Measurements from ENCODE around the gene RCC1.

The RCC1 gene

GRCh38 chr1:28480308-28480707, 25.5 kb upstream of the RCC1 start:
- Histone ChIP-seq H3K27me3 (ENCODE audit: control insufficient read depth, low read length) (no peaks in the 10 kb centered on the region), H3K4me2 (ENCODE audit: low read length) (no peak overlapping the region), H3K9me3 (ENCODE audit: control insufficient read depth, insufficient read depth, low read length) (no peaks in the 10 kb centered on the region), H3K27ac (ENCODE audit: low read depth, low read length) (no peak overlapping the region), H3K4me1 (ENCODE audit: control insufficient read depth, low read length) (no peaks in the 10 kb centered on the region), H3K9me2 (replicated peaks; ENCODE audit: control insufficient read depth, low read length) (no peaks in the 10 kb centered on the region), H4K20me1 (ENCODE audit: control insufficient read depth, insufficient read depth, low read depth, low read length) (no peaks in the 10 kb centered on the region), H3K79me2 (ENCODE audit: control insufficient read depth, low read length) (no peaks in the 10 kb centered on the region), H3F3A (ENCODE audit: control insufficient read depth, insufficient read depth) (no peaks in the 10 kb centered on the region), H3K36me3 (ENCODE audit: control insufficient read depth, low read length) (peaks cover 29% of the 10 kb centered on the region), H3K4me3 (ENCODE audit: low read length) (no peak overlapping the region)
- TF ChIP-seq EZH2phosphoT487 (IDR thresholded peaks at IDR 0.05; ENCODE audit: borderline replicate concordance, low read length), result no peak
- TF ChIP-seq, protein P1, sequence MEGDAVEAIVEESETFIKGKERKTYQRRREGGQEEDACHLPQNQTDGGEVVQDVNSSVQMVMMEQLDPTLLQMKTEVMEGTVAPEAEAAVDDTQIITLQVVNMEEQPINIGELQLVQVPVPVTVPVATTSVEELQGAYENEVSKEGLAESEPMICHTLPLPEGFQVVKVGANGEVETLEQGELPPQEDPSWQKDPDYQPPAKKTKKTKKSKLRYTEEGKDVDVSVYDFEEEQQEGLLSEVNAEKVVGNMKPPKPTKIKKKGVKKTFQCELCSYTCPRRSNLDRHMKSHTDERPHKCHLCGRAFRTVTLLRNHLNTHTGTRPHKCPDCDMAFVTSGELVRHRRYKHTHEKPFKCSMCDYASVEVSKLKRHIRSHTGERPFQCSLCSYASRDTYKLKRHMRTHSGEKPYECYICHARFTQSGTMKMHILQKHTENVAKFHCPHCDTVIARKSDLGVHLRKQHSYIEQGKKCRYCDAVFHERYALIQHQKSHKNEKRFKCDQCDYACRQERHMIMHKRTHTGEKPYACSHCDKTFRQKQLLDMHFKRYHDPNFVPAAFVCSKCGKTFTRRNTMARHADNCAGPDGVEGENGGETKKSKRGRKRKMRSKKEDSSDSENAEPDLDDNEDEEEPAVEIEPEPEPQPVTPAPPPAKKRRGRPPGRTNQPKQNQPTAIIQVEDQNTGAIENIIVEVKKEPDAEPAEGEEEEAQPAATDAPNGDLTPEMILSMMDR (IDR thresholded peaks at IDR 0.05; ENCODE audit: low read depth, low read length, poor library complexity, severe bottlenecking), result no peak

DNA sequence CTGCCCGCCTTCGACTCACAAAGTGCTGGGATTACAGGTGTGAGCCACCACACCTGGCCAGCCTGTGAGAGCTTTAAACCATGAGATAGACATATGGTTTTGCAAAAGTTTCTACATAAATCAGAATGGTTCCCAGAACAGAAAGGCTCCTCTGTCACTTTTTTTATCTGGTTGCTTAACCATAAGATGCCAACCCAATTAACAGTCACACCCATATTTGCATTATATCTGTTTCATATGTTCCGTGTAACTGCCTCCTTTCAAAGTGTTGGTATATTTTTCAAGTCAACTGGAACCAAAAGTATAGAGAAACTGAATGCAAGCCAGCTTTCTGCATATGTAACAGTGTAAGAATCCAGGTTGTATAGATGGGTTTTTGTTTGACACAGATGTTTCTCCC, 23.7 kb upstream of the RCC1 start:
- Histone ChIP-seq H3K4me1 (ENCODE audit: control insufficient read depth, low read length) (no peaks in the 10 kb centered on the region), H4K20me1 (ENCODE audit: control insufficient read depth, insufficient read depth, low read depth, low read length) (no peaks in the 10 kb centered on the region), H3K4me2 (ENCODE audit: low read length) (no peak overlapping the region), H3K27ac (ENCODE audit: low read depth, low read length) (no peak overlapping the region), H3F3A (ENCODE audit: control insufficient read depth, insufficient read depth) (no peaks in the 10 kb centered on the region; the same call in 1 of the 2 replicates), H3K27me3 (ENCODE audit: control insufficient read depth, low read length) (no peaks in the 10 kb centered on the region), H3K79me2 (ENCODE audit: control insufficient read depth, low read length) (no peaks in the 10 kb centered on the region), H3K9me3 (ENCODE audit: control insufficient read depth, insufficient read depth, low read length) (no peaks in the 10 kb centered on the region), H3K9me2 (replicated peaks; ENCODE audit: control insufficient read depth, low read length) (no peaks in the 10 kb centered on the region), H3K4me3 (ENCODE audit: low read length) (no peak overlapping the region), H3K36me3 (ENCODE audit: control insufficient read depth, low read length) (peaks cover 30% of the 10 kb centered on the region)
- TF ChIP-seq, protein P1 (IDR thresholded peaks at IDR 0.05; ENCODE audit: low read depth, low read length, poor library complexity, severe bottlenecking), result no peak
- TF ChIP-seq EZH2phosphoT487 (IDR thresholded peaks at IDR 0.05; ENCODE audit: borderline replicate concordance, low read length), result no peak

GRCh38 chr1:28482702-28483101, 23.1 kb upstream of the RCC1 start:
- peaks cover 30% of the 10 kb centered on the region for H3K36me3 ChIP-seq (ENCODE audit: control insufficient read depth, low read length)
- TF ChIP-seq, protein P1 (IDR thresholded peaks at IDR 0.05; ENCODE audit: low read depth, low read length, poor library complexity, severe bottlenecking), result no peak
- no peak for TF ChIP-seq EZH2phosphoT487 (IDR thresholded peaks at IDR 0.05; ENCODE audit: borderline replicate concordance, low read length)
- no peaks in the 10 kb centered on the region for H3K9me2 ChIP-seq (replicated peaks; ENCODE audit: control insufficient read depth, low read length)
- no peaks in the 10 kb centered on the region for H3K79me2 ChIP-seq (ENCODE audit: control insufficient read depth, low read length)
- H4K20me1 ChIP-seq (ENCODE audit: control insufficient read depth, insufficient read depth, low read depth, low read length), result no peaks in the 10 kb centered on the region
- no peak overlapping the region for H3K27ac ChIP-seq (ENCODE audit: low read depth, low read length)
- H3F3A ChIP-seq (ENCODE audit: control insufficient read depth, insufficient read depth), result no peaks in the 10 kb centered on the region; the same call in 1 of the 2 replicates
- no peak overlapping the region for H3K4me2 ChIP-seq (ENCODE audit: low read length)
- no peaks in the 10 kb centered on the region for H3K27me3 ChIP-seq (ENCODE audit: control insufficient read depth, low read length)
- H3K9me3 ChIP-seq (ENCODE audit: control insufficient read depth, insufficient read depth, low read length), result no peaks in the 10 kb centered on the region
- no peaks in the 10 kb centered on the region for H3K4me1 ChIP-seq (ENCODE audit: control insufficient read depth, low read length)
- no peak overlapping the region for H3K4me3 ChIP-seq (ENCODE audit: low read length)

All from DOHH2 (cell line).